MCF 10A (cell line): ENCODE results near the gene ADRA2A. TPM values are rescaled to one million over a fixed set of nuclear protein-coding genes. Genes with fewer than 3 reads are reported as not detected.

Source experiments
- BruUV-seq: library from RNA; stranded (reverse); fragments of 400-500 nt; replicated peaks from 2 replicates; lab custom pipeline; 2021; lab: Mats Ljungman, UMichigan
- CTCF ChIA-PET: fragments of 300-600 bp; sonication (Branson Sonifier 250); formaldehyde crosslinking; extraction: SDS; loops from one replicate; lab custom pipeline; 2021; ENCODE audit warnings: antibody characterized with exemption, inconsistent platforms; lab: Yijun Ruan, JAX
- POLR2A ChIA-PET: fragments of 300-600, 350-650 bp; sonication (Branson Sonifier 250); formaldehyde crosslinking; extraction: SDS; loops from one replicate; lab custom pipeline; 2020; ENCODE audit warnings: antibody characterized with exemption, inconsistent platforms; lab: Yijun Ruan, JAX
- DNase-seq: peaks from one replicate; pipeline ENCODE4 v3.0.0-alpha.2; 2018; ENCODE audit not compliant: unreplicated experiment
- H3K27ac Mint-ChIP-seq: one replicate; pipeline ENCODE4 v1.8.0; 2022; ENCODE audit warnings: mild to moderate bottlenecking, low read depth, mixed read lengths; ENCODE audit not compliant: unreplicated experiment
- H3K27me3 Mint-ChIP-seq: one replicate; pipeline ENCODE4 v1.8.0; 2022; ENCODE audit warnings: mixed read lengths; ENCODE audit not compliant: insufficient read depth, unreplicated experiment
- H3K36me3 Mint-ChIP-seq: one replicate; pipeline ENCODE4 v1.8.0; 2022; ENCODE audit warnings: mild to moderate bottlenecking, moderate library complexity, mixed read lengths; ENCODE audit not compliant: insufficient read depth, unreplicated experiment
- H3K4me1 Mint-ChIP-seq: one replicate; pipeline ENCODE4 v1.8.0; 2022; ENCODE audit warnings: mixed read lengths; ENCODE audit not compliant: insufficient read depth, unreplicated experiment
- H3K4me3 Mint-ChIP-seq: one replicate; pipeline ENCODE4 v1.8.0; 2022; ENCODE audit warnings: mild to moderate bottlenecking, moderate library complexity, mixed read lengths; ENCODE audit not compliant: unreplicated experiment
- H3K9me3 Mint-ChIP-seq: one replicate; pipeline ENCODE4 v1.8.0; 2022; ENCODE audit warnings: mixed read lengths; ENCODE audit not compliant: unreplicated experiment
- CTCF ChIP-seq: fragments of 200-600 bp; IDR thresholded peaks from one replicate; pipeline ENCODE4 v1.8.0; 2022; ENCODE audit warnings: antibody characterized with exemption, mild to moderate bottlenecking; ENCODE audit not compliant: unreplicated experiment
- intact Hi-C: fragments of 100-400 bp; cut with micrococcal nuclease; formaldehyde crosslinking; loops from 2 replicates; pipeline ENCODE4 v1.14.1; 2022
- total RNA-seq: library from RNA; stranded (reverse); gene quantifications from 2 replicates; pipeline ENCODE4 v1.2.3, GENCODE V29; 2022

The ADRA2A gene
- total RNA-seq, 1 experiment from 2014 or later = not detected

GRCh38 chr10:111079241-111079760 lies 2.5 kb downstream of the ADRA2A start:
- Mint-ChIP-seq H3K36me3 (no peaks in the 10 kb centered on the region), H3K9me3 (no peaks in the 10 kb centered on the region), H3K4me1 (no peaks in the 10 kb centered on the region), H3K4me3 (no peak overlapping the region), H3K27ac (no peak overlapping the region), H3K27me3 (peaks cover 28% of the 10 kb centered on the region)
- no TSS peak for BruUV-seq
- POLR2A ChIA-PET = no interaction called here
- no peak for DNase-seq
- intact Hi-C loops = loop anchor here (5.0 to 10.0 kb wide), 3 partner anchors 332 to 1236 kb away; no protein-coding TSS in a partner anchor
- CTCF ChIA-PET = interaction anchor here (0.5 to 0.7 kb wide), 4 partner anchors 243 to 951 kb away, joined by 3 to 4 read pairs (median 3); no protein-coding TSS in a partner anchor
- no peak for TF ChIP-seq CTCF

DNA sequence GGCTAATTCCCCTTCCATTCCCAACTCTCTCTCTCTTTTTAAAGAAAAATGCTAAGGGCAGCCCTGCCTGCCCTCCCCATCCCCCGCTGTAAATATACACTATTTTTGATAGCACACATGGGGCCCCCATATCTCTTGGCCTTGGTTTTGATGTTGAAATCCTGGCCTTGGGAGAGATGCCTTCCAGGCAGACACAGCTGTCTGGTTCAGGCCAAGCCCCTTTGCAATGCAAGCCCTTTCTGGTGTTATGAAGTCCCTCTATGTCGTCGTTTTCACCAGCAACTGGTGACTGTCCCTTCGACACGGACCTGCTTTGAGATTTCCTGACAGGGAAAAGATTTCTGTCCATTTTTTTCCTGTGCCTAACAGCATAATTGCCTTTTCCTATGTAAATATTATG lies 3.0 kb downstream of the ADRA2A start:
- intact Hi-C loops = loop anchor here (5.0 to 10.0 kb wide), 3 partner anchors 332 to 1235 kb away; no protein-coding TSS in a partner anchor
- Mint-ChIP-seq H3K4me3 (no peak overlapping the region), H3K36me3 (no peaks in the 10 kb centered on the region), H3K27me3 (peaks cover 23% of the 10 kb centered on the region), H3K9me3 (no peaks in the 10 kb centered on the region), H3K4me1 (no peaks in the 10 kb centered on the region), H3K27ac (no peak overlapping the region)
- DNase-seq = no peak
- ChIA-PET POLR2A (no interaction called here), CTCF (interaction anchor here (0.6 to 0.7 kb wide), 4 partner anchors 269 to 951 kb away, joined by 3 to 4 read pairs (median 3); no protein-coding TSS in a partner anchor)
- TF ChIP-seq CTCF = no peak
- no TSS peak for BruUV-seq

DNA sequence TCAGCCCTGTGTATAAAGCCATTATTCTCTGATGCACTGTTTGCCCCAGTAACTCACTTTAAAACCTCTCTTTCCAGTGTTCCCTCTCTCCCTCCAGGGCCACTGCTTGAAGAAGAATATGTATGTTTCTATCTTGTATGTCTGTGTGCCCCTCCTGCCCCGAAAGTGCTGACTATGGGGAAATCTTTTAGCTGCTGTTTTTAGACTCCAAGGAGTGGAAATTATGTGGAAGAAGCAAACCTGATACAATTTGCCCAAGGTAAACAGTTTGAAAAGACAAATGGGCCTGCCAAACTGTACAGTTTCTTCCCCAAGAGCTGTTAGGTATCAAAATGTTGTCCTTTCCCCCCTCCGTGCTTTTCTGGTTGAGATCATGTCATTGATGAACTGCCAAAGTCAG lies 3.4 kb downstream of the ADRA2A start:
- peaks cover 18% of the 10 kb centered on the region for H3K27me3 Mint-ChIP-seq

GRCh38 chr10:111081595-111081994 lies 4.8 kb downstream of the ADRA2A start:
- intact Hi-C loops = no loop called here
- Mint-ChIP-seq H3K27me3 (peaks cover 5% of the 10 kb centered on the region), H3K4me3 (no peak overlapping the region), H3K36me3 (no peaks in the 10 kb centered on the region), H3K9me3 (no peaks in the 10 kb centered on the region), H3K4me1 (no peaks in the 10 kb centered on the region), H3K27ac (no peak overlapping the region)
- BruUV-seq = no TSS peak
- no peak for TF ChIP-seq CTCF
- ChIA-PET POLR2A (no interaction called here), CTCF (no interaction called here)
- DNase-seq = no peak

More for the DNA sequence above, 3.4 kb downstream of the ADRA2A start:
- intact Hi-C loops = no loop called here
- ChIA-PET CTCF (interaction anchor here (0.5 to 0.7 kb wide), 2 partner anchors 680 to 890 kb away, joined by 3 read pairs; no protein-coding TSS in a partner anchor), POLR2A (no interaction called here)
- DNase-seq = no peak
- Mint-ChIP-seq H3K36me3 (no peaks in the 10 kb centered on the region), H3K27ac (no peak overlapping the region), H3K9me3 (no peaks in the 10 kb centered on the region), H3K4me3 (no peak overlapping the region), H3K4me1 (no peaks in the 10 kb centered on the region)
- no TSS peak for BruUV-seq
- no peak for TF ChIP-seq CTCF
